Trophoblast cell (in vitro differentiated cells and primary cell): ENCODE data around the gene TIMP3.

ENCODE experiments used
- DNase-seq, 2 donors: peaks; one replicate each; pipeline ENCODE4 v3.0.0-alpha.2; 2016
- H2AFZ ChIP-seq: 2 replicates; pipeline ENCODE4 v1.6.1; 2013; ENCODE audit warnings: low read length, moderate library complexity, mild to moderate bottlenecking; ENCODE audit not compliant: insufficient read depth, poor library complexity
- H2AK5ac ChIP-seq: 2 replicates; pipeline ENCODE4 v1.6.1; 2013; ENCODE audit warnings: mild to moderate bottlenecking, low read length
- H2BK120ac ChIP-seq: 2 replicates; pipeline ENCODE4 v1.6.1; 2013; ENCODE audit warnings: low read length, mild to moderate bottlenecking, moderate library complexity; ENCODE audit not compliant: insufficient read depth, poor library complexity
- H2BK12ac ChIP-seq: 2 replicates; pipeline ENCODE4 v1.6.1; 2013; ENCODE audit warnings: mild to moderate bottlenecking, low read length, moderate library complexity
- H2BK5ac ChIP-seq: 2 replicates; pipeline ENCODE4 v1.6.1; 2013; ENCODE audit warnings: low read length, low read depth, moderate library complexity, mild to moderate bottlenecking; ENCODE audit not compliant: poor library complexity
- H3K14ac ChIP-seq: 2 replicates; pipeline ENCODE4 v1.6.1; 2013; ENCODE audit warnings: mild to moderate bottlenecking, low read length
- H3K18ac ChIP-seq: 2 replicates; pipeline ENCODE4 v1.6.1; 2013; ENCODE audit warnings: mild to moderate bottlenecking, low read length
- H3K23ac ChIP-seq: 2 replicates; pipeline ENCODE4 v1.6.1; 2013; ENCODE audit warnings: low read length
- H3K27ac ChIP-seq: 2 replicates; pipeline ENCODE4 v1.5.1; 2013; ENCODE audit warnings: low read depth, mild to moderate bottlenecking, inconsistent platforms, low read length, moderate library complexity
- H3K27me3 ChIP-seq: 2 replicates; pipeline ENCODE4 v1.6.1; 2013; ENCODE audit warnings: inconsistent platforms, mild to moderate bottlenecking, low read length, moderate library complexity; ENCODE audit not compliant: insufficient read depth
- H3K36me3 ChIP-seq, 2 experiments: 1 replicate in 1 of 2; 2 replicates in 1 of 2; pipeline ENCODE4 v1.6.1; 2013; ENCODE audit warnings: low read length in 2 of 2, mild to moderate bottlenecking in 2 of 2, moderate library complexity in 1 of 2; ENCODE audit not compliant: insufficient read depth in 2 of 2, control insufficient read depth in 1 of 2
- H3K4ac ChIP-seq: 2 replicates; pipeline ENCODE4 v1.6.1; 2013; ENCODE audit warnings: low read depth, mild to moderate bottlenecking, low read length, moderate library complexity
- H3K4me1 ChIP-seq, 2 experiments: 1 replicate in 1 of 2; 2 replicates in 1 of 2; pipeline ENCODE4 v1.6.1; 2013; ENCODE audit warnings: low read length in 2 of 2, mild to moderate bottlenecking in 2 of 2, moderate library complexity in 1 of 2; ENCODE audit not compliant: insufficient read depth in 2 of 2, control insufficient read depth in 1 of 2
- H3K4me2 ChIP-seq: 2 replicates; pipeline ENCODE4 v1.6.1; 2013; ENCODE audit warnings: inconsistent platforms, mild to moderate bottlenecking, low read length, moderate library complexity
- H3K4me3 ChIP-seq: 2 replicates; pipeline ENCODE4 v1.5.1; 2013; ENCODE audit warnings: mild to moderate bottlenecking, low read depth, low read length, inconsistent platforms
- H3K79me1 ChIP-seq: one replicate; pipeline ENCODE4 v1.6.1; 2013; ENCODE audit warnings: low read length
- H3K79me2 ChIP-seq: 2 replicates; pipeline ENCODE4 v1.6.1; 2013; ENCODE audit warnings: low read length, mild to moderate bottlenecking; ENCODE audit not compliant: control insufficient read depth, insufficient read depth, poor library complexity
- H3K9ac ChIP-seq: 2 replicates; pipeline ENCODE4 v1.6.1; 2013; ENCODE audit warnings: mild to moderate bottlenecking, low read length
- H3K9me3 ChIP-seq: 2 replicates; pipeline ENCODE4 v1.6.1; 2013; ENCODE audit warnings: low read depth, mild to moderate bottlenecking, control low read depth, inconsistent platforms, low read length; ENCODE audit not compliant: insufficient read depth
- H4K12ac ChIP-seq: 2 replicates; pipeline ENCODE4 v1.6.1; 2013; ENCODE audit warnings: low read depth, mild to moderate bottlenecking, low read length, moderate library complexity
- H4K8ac ChIP-seq: 2 replicates; pipeline ENCODE4 v1.6.1; 2013; ENCODE audit warnings: low read depth, mild to moderate bottlenecking, low read length, moderate library complexity
- H4K91ac ChIP-seq: one replicate; pipeline ENCODE4 v1.6.1; 2013; ENCODE audit warnings: low read depth, mild to moderate bottlenecking, low read length, moderate library complexity
- WGBS: extraction: QIAGEN DNeasy Blood & Tissue Kit; methylation state at CpG from one replicate; pipeline ENCODE4 v1.1.7; 2013; ENCODE audit warnings: missing lambda C conversion rate; ENCODE audit not compliant: insufficient read length, insufficient coverage; ENCODE audit errors: extremely low coverage; 5-methylcytosine and 5-hydroxymethylcytosine counted together

TIMP3 gene

GRCh38 chr22:32791485-32791884, 10.0 kb upstream of the TIMP3 start:
- Histone ChIP-seq H3K79me1 (peaks cover 27% of the 10 kb centered on the region), H4K91ac (peak overlapping the region; percentile 3), H2AK5ac (peak overlapping the region; percentile 0), H4K8ac (no peak overlapping the region), H3K27ac (no peak overlapping the region), H3K4me2 (no peak overlapping the region), H3K4me3 (no peak overlapping the region), H2AFZ (no peak overlapping the region), H3K27me3 (no peaks in the 10 kb centered on the region), H3K36me3 (no peaks in the 10 kb centered on the region), H3K9ac (no peak overlapping the region), H3K79me2 (peaks cover 5% of the 10 kb centered on the region), H3K4ac (no peak overlapping the region), H3K14ac (peak overlapping the region; percentile 1), H4K12ac (no peak overlapping the region), H3K23ac (no peak overlapping the region), H3K9me3 (no peaks in the 10 kb centered on the region), H2BK12ac (peak overlapping the region; percentile 25), H3K4me1 (peaks cover 6 to 15% of the 10 kb centered on the region in 2 experiments), H2BK120ac (no peak overlapping the region), H2BK5ac (peak overlapping the region; percentile 15), H3K18ac (no peak overlapping the region)
- WGBS = no CpG with 5 or more reads among the region's 7 CpGs
- no peak for DNase-seq

- Histone ChIP-seq H3K9ac (no peak overlapping the region), H3K4me3 (no peak overlapping the region), H3K4me1 (peaks cover 10 to 17% of the 10 kb centered on the region in 2 experiments), H3K36me3 (no peaks in the 10 kb centered on the region), H2AFZ (no peak overlapping the region), H3K23ac (no peak overlapping the region), H4K91ac (peak overlapping the region; percentile 75), H2AK5ac (no peak overlapping the region), H3K27ac (no peak overlapping the region), H4K8ac (no peak overlapping the region), H3K9me3 (no peaks in the 10 kb centered on the region), H3K79me2 (peaks cover 5% of the 10 kb centered on the region), H2BK5ac (peak overlapping the region; percentile 43), H2BK12ac (peak overlapping the region; percentile 82), H3K14ac (no peak overlapping the region), H3K79me1 (peaks cover 26% of the 10 kb centered on the region), H3K18ac (no peak overlapping the region), H4K12ac (no peak overlapping the region), H3K27me3 (no peaks in the 10 kb centered on the region), H2BK120ac (no peak overlapping the region), H3K4ac (no peak overlapping the region), H3K4me2 (no peak overlapping the region)
- DNase-seq = no peak
Measured at GRCh38 chr22:32793589-32793988, 7.9 kb upstream of the TIMP3 start.

GRCh38 chr22:32794449-32795213, 6.9 kb upstream of the TIMP3 start:
- no peak overlapping the region for H4K8ac ChIP-seq
- peak overlapping the region; percentile 82 for H2BK12ac ChIP-seq
- H2BK5ac ChIP-seq = peak overlapping the region; percentile 43
- peak overlapping the region; percentile 53 for H2AK5ac ChIP-seq
- no peak overlapping the region for H3K9ac ChIP-seq
- no peak overlapping the region for H3K27ac ChIP-seq
- H4K91ac ChIP-seq = peak overlapping the region; percentile 75
- H3K14ac ChIP-seq = peak overlapping the region; percentile 46
- H3K18ac ChIP-seq = no peak overlapping the region
- H3K79me1 ChIP-seq = peaks cover 22% of the 10 kb centered on the region
- no peak overlapping the region for H3K4me2 ChIP-seq
- no peak overlapping the region for H4K12ac ChIP-seq
- no peaks in the 10 kb centered on the region for H3K9me3 ChIP-seq
- H3K23ac ChIP-seq = no peak overlapping the region
- H3K79me2 ChIP-seq = peaks cover 3% of the 10 kb centered on the region
- no CpG with 5 or more reads among the region's 10 CpGs for WGBS
- peaks cover 7 to 11% of the 10 kb centered on the region in 2 experiments for H3K4me1 ChIP-seq
- no peaks in the 10 kb centered on the region for H3K36me3 ChIP-seq
- H3K27me3 ChIP-seq = no peaks in the 10 kb centered on the region
- peak overlapping the region; percentile 44 for H2BK120ac ChIP-seq
- H2AFZ ChIP-seq = no peak overlapping the region
- peak overlapping the region; percentile 11 for H3K4ac ChIP-seq
- DNase-seq = peak in 1 of 2 donors; percentile 46
- no peak overlapping the region for H3K4me3 ChIP-seq

GRCh38 chr22:32795214-32795596, 6.3 kb upstream of the TIMP3 start:
- no peak overlapping the region for H3K4me3 ChIP-seq
- peak in 1 of 2 donors; percentile 25 for DNase-seq
- no peak overlapping the region for H4K12ac ChIP-seq
- peak overlapping the region; percentile 33 for H4K91ac ChIP-seq
- no peak overlapping the region for H3K27ac ChIP-seq
- H3K79me2 ChIP-seq = peaks cover 3% of the 10 kb centered on the region
- H3K9me3 ChIP-seq = no peaks in the 10 kb centered on the region
- no peak overlapping the region for H3K4me2 ChIP-seq
- peak overlapping the region; percentile 12 for H2BK120ac ChIP-seq
- H3K36me3 ChIP-seq = no peaks in the 10 kb centered on the region
- H2BK12ac ChIP-seq = peak overlapping the region; percentile 76
- no peak overlapping the region for H4K8ac ChIP-seq
- H2BK5ac ChIP-seq = no peak overlapping the region
- H3K23ac ChIP-seq = no peak overlapping the region
- H2AK5ac ChIP-seq = peak overlapping the region; percentile 45
- no peak overlapping the region for H3K4ac ChIP-seq
- WGBS = no CpG with 5 or more reads among the region's 4 CpGs
- no peaks in the 10 kb centered on the region for H3K27me3 ChIP-seq
- H3K18ac ChIP-seq = no peak overlapping the region
- H3K79me1 ChIP-seq = peaks cover 21% of the 10 kb centered on the region
- peak overlapping the region; percentile 29 for H3K14ac ChIP-seq
- no peak overlapping the region for H2AFZ ChIP-seq
- H3K4me1 ChIP-seq = peaks cover 7 to 9% of the 10 kb centered on the region in 2 experiments
- H3K9ac ChIP-seq = no peak overlapping the region
